HL-60 (cell line): Measurements from ENCODE around the gene IFIT3.

Experiments used
- DNase-seq, 2 experiments: peaks; one replicate each; pipeline ENCODE4 v3.0.0-alpha.2; 2010 to 2020; ENCODE audit warnings: low read depth in 1 of 2, low spot score in 1 of 2
- H3K27ac ChIP-seq: fragments of 250-450 bp; sonication (Bioruptor Pico); replicated peaks from 2 replicates; pipeline ENCODE4 v1.5.1; 2020; ENCODE audit warnings: mild to moderate bottlenecking, moderate library complexity
- H3K27me3 ChIP-seq: fragments of 250-450 bp; sonication (Bioruptor Pico); 2 replicates; pipeline ENCODE4 v1.5.1; 2021; ENCODE audit warnings: mild to moderate bottlenecking, moderate library complexity; ENCODE audit not compliant: insufficient read depth, poor library complexity, severe bottlenecking
- H3K4me3 ChIP-seq: replicated peaks from 2 replicates; pipeline ENCODE4 v1.5.1; 2011; ENCODE audit warnings: mild to moderate bottlenecking, control low read depth, low read length; ENCODE audit not compliant: insufficient read depth
- GABPA ChIP-seq: IDR thresholded peaks from 2 replicates; pipeline ENCODE4 v1.6.1; 2012; ENCODE audit warnings: low read depth
- POLR2AphosphoS5 ChIP-seq: IDR thresholded peaks from 2 replicates; pipeline ENCODE4 v1.6.1; 2012; ENCODE audit warnings: low read depth
- SPI1 ChIP-seq: IDR thresholded peaks from 2 replicates; pipeline ENCODE4 v1.6.1; 2012; ENCODE audit warnings: low read depth, mild to moderate bottlenecking, borderline replicate concordance
- TF ChIP-seq, protein P1 (sequence below): IDR thresholded peaks from 2 replicates; pipeline ENCODE4 v1.6.1; 2012; ENCODE audit warnings: low read depth; ENCODE audit not compliant: insufficient replicate concordance
- TF ChIP-seq, protein P2 (sequence below): IDR thresholded peaks from one replicate; pipeline ENCODE4 v1.5.1; 2011; ENCODE audit warnings: low read length, control low read depth, inconsistent platforms; ENCODE audit not compliant: insufficient read depth

The IFIT3 gene

DNA sequence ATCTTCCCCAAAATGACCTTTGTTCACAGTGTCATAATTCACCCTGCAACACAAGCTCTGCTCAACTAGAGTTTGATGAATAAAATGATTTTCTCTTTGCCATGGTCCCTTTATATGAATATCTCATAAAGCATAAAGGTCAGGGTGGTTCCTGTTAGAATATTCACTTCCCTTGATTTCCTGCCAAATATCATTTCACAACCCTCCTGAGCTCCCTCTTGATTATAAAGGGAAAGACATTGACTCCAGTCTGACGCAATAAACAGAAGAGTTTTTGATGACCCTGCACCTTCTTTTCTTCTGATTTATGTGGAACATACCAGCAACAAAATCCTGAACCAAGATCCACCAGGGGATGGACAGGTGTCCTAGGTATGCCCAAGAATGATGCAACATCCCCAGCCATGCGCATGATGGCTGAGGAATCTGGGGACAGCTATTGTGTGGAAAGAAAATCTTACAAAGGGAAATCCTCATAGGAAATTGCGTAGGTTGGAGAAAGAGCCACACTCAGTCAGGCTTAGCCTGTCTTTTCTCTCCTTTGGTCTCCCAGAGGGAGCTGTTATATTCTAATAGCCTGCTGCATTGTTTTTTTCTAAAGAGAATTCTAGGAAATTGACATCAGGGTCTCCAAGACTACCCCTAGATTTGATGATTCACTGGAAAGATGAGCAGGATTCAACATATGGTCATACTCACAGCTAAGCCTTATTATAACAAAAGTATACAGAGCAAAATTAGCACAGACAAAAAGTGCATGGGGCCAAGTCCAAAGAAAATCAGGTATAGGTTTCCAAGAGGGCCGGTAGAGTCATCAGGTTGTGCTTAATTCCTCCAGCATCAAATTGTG, 18.8 kb downstream of the IFIT3 start:
- no peak overlapping the region for H3K4me3 ChIP-seq
- no peaks in the 10 kb centered on the region for H3K27me3 ChIP-seq
- TF ChIP-seq, protein P1, sequence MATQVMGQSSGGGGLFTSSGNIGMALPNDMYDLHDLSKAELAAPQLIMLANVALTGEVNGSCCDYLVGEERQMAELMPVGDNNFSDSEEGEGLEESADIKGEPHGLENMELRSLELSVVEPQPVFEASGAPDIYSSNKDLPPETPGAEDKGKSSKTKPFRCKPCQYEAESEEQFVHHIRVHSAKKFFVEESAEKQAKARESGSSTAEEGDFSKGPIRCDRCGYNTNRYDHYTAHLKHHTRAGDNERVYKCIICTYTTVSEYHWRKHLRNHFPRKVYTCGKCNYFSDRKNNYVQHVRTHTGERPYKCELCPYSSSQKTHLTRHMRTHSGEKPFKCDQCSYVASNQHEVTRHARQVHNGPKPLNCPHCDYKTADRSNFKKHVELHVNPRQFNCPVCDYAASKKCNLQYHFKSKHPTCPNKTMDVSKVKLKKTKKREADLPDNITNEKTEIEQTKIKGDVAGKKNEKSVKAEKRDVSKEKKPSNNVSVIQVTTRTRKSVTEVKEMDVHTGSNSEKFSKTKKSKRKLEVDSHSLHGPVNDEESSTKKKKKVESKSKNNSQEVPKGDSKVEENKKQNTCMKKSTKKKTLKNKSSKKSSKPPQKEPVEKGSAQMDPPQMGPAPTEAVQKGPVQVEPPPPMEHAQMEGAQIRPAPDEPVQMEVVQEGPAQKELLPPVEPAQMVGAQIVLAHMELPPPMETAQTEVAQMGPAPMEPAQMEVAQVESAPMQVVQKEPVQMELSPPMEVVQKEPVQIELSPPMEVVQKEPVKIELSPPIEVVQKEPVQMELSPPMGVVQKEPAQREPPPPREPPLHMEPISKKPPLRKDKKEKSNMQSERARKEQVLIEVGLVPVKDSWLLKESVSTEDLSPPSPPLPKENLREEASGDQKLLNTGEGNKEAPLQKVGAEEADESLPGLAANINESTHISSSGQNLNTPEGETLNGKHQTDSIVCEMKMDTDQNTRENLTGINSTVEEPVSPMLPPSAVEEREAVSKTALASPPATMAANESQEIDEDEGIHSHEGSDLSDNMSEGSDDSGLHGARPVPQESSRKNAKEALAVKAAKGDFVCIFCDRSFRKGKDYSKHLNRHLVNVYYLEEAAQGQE: no peak
- no peak for TF ChIP-seq GABPA
- DNase-seq: peak in 1 of 2 experiments; percentile 20
- H3K27ac ChIP-seq: no peak overlapping the region

DNA sequence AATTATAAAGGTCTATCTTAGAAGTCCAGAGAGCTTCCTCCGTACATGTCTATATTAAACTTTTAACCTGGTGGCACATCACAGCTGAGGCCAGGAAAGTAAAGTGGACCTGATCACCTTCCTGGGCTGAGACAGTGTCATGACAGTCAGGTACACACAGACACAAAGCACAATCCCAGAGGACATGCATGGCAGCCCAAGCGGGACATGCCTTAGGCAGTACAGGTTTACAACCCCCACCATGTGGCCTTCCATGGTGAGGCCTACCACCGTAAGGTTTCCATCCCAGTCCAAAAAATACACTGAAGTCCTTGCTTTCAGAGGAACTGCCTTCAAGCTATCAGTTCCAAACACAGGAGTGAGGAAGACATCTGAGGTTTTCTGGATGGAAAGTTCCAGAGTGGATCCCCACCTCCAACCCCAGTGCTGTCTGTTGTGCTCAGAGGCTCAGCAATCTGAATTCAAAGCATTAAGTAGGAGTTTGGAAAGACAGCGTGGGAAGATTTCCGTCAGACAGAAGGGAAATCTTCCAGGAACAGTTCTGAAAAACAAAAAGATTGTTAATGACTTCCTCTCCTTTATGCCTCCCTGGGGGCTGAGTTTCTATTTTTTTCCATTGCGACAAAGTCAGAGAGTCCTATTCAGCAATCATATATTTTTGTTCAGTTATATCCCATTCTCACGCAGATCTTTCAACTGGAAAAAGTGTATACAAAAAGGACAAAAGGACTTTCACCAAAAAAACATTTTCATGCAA, 20.1 kb downstream of the IFIT3 start:
- no peak for TF ChIP-seq SPI1
- no peak for TF ChIP-seq GABPA
- TF ChIP-seq, protein P2, sequence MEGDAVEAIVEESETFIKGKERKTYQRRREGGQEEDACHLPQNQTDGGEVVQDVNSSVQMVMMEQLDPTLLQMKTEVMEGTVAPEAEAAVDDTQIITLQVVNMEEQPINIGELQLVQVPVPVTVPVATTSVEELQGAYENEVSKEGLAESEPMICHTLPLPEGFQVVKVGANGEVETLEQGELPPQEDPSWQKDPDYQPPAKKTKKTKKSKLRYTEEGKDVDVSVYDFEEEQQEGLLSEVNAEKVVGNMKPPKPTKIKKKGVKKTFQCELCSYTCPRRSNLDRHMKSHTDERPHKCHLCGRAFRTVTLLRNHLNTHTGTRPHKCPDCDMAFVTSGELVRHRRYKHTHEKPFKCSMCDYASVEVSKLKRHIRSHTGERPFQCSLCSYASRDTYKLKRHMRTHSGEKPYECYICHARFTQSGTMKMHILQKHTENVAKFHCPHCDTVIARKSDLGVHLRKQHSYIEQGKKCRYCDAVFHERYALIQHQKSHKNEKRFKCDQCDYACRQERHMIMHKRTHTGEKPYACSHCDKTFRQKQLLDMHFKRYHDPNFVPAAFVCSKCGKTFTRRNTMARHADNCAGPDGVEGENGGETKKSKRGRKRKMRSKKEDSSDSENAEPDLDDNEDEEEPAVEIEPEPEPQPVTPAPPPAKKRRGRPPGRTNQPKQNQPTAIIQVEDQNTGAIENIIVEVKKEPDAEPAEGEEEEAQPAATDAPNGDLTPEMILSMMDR: no peak
- TF ChIP-seq, protein P1: no peak
- H3K27me3 ChIP-seq: no peaks in the 10 kb centered on the region
- no peak overlapping the region for H3K27ac ChIP-seq
- no peak for DNase-seq
- H3K4me3 ChIP-seq: no peak overlapping the region

DNA sequence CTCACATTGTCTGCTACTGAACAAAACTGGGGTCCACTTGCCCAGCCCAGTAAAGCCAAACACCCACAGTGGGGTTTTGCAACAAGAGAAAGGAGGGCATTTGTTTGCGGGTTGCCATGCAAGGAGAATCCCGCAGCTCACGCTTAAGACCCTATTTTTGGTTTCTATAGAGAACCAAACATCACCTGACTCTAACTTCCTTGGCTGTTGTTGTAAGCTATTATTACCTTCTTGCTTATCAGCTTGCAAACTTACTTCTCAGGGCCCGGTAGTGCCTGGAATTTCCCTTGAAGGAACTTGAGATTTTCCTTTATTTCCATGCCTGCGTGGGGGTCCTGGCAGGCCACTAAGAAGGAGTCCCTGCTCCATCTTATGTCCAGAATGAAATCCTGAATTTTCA, 20.7 kb downstream of the IFIT3 start:
- Histone ChIP-seq H3K4me3 (no peak overlapping the region), H3K27ac (no peak overlapping the region), H3K27me3 (no peaks in the 10 kb centered on the region)
- no peak for DNase-seq
- TF ChIP-seq, protein P1: no peak
- TF ChIP-seq, protein P2: no peak
- TF ChIP-seq POLR2AphosphoS5: no peak
- no peak for TF ChIP-seq GABPA
- TF ChIP-seq SPI1: no peak
